ENCODE results near the gene ATP2C1. TPM values are rescaled to one million over a fixed set of nuclear protein-coding genes. Genes with fewer than 3 reads are reported as not detected.

Gene ATP2C1
- total RNA-seq, 1 donor from 2014 or later: 128 TPM

DNA sequence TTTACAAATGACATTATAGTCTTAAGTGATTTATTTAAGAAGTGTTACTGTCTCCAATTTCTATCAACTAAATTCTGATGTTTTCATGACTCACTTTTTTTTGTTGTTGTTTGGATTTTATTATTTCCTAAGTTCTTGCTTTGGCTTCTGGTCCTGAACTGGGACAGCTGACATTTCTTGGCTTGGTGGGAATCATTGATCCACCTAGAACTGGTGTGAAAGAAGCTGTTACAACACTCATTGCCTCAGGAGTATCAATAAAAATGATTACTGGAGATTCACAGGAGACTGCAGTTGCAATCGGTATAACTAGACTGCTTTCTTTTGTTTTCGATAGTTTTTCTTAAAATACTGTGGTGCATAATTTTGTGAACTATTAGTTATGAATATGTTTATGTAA is 85.2 kb downstream of the ATP2C1 start:
- DNase-seq (no peak), ATAC-seq (no peak)
- Histone ChIP-seq H3K4me1 (no peaks in the 10 kb centered on the region), H3K4me3 (no peak overlapping the region), H3K9me3 (no peaks in the 10 kb centered on the region), H3K36me3 (peaks cover 58% of the 10 kb centered on the region), H3K27me3 (ENCODE audit: low read depth) (no peaks in the 10 kb centered on the region), H3K27ac (no peak overlapping the region)
- intact Hi-C loops (cut with DNase I): no loop called here
- TF ChIP-seq CTCF (IDR thresholded peaks at IDR 0.05): no peak

DNA sequence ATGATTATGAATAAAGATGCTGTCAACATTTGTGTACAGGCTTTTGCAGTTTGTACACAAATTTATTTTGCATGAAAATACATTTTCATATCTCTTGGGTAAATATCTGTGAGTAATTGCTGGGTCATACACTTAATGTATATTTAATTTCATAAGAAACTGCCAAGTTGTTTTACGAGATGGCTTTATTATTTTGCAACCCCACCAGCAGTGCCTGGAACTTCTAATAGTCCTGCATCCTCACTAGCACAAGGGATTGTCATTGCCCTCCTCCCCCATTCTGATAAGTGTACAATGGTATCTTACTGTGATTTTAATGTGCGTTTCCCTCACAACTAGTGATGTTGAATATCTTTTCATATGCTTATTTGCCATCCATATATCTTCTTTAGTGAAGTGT is 87.6 kb downstream of the ATP2C1 start:
- no peak for TF ChIP-seq CTCF (IDR thresholded peaks at IDR 0.05)
- Histone ChIP-seq H3K9me3 (no peaks in the 10 kb centered on the region), H3K27me3 (ENCODE audit: low read depth) (no peaks in the 10 kb centered on the region), H3K4me1 (no peaks in the 10 kb centered on the region), H3K36me3 (peaks cover 36% of the 10 kb centered on the region), H3K27ac (no peak overlapping the region), H3K4me3 (no peak overlapping the region)
- DNase-seq (no peak), ATAC-seq (no peak)
- intact Hi-C loops (cut with DNase I): no loop called here

DNA sequence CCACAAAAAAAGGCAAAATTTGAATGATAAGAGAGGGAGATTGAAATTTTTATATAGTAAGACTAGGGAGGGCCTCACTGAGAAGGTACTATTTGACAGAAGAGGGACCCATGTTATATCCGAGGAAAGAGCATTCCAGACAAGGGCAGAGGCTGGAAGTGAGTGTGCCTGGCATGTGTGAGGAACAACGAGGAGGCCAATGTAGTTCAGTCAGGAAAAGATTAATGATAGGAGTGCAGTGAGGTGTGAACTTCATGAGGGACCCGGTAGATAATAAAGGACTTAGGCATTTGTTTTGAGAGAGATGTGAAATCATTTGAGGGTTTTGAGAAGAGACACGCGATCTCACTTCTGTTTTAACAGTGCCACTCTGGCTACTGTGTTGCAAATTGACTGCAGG is 96.4 kb downstream of the ATP2C1 start:
- ATAC-seq: no peak
- Histone ChIP-seq H3K4me1 (no peaks in the 10 kb centered on the region), H3K4me3 (no peak overlapping the region), H3K9me3 (no peaks in the 10 kb centered on the region), H3K36me3 (peaks cover 24% of the 10 kb centered on the region), H3K27ac (no peak overlapping the region), H3K27me3 (ENCODE audit: low read depth) (no peaks in the 10 kb centered on the region)
- no peak for DNase-seq
- intact Hi-C loops (cut with DNase I): no loop called here
- TF ChIP-seq CTCF (IDR thresholded peaks at IDR 0.05): no peak

GRCh38 chr3:130991126-130991525 is 97.2 kb downstream of the ATP2C1 start:
- Histone ChIP-seq H3K4me3 (no peak overlapping the region), H3K9me3 (no peaks in the 10 kb centered on the region), H3K36me3 (peaks cover 33% of the 10 kb centered on the region), H3K4me1 (no peaks in the 10 kb centered on the region), H3K27me3 (ENCODE audit: low read depth) (no peaks in the 10 kb centered on the region), H3K27ac (no peak overlapping the region)
- ATAC-seq (no peak), DNase-seq (no peak)
- no peak for TF ChIP-seq CTCF (IDR thresholded peaks at IDR 0.05)
- intact Hi-C loops (cut with DNase I): no loop called here

DNA sequence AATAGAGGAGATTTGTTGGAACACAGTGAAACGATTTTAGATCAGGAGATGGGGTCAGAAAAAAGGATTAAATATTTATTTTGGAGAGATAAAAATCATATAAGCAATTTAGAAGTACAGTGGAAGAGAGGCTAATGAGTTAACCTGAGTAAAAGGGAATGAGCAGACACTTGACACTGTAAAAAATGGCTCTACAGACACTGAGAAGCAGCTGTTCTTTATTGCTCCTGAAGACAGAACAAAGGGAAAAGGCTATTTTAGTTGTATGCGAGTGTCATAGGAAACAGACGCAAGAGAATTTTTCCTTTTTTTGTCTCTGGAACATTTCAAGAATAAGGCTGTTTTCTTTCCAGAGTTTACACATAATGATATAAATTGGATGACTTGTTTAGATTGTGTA is 98.5 kb downstream of the ATP2C1 start:
- intact Hi-C loops (cut with DNase I): no loop called here
- no peak for ATAC-seq
- Histone ChIP-seq H3K4me1 (no peaks in the 10 kb centered on the region), H3K4me3 (no peak overlapping the region), H3K36me3 (peaks cover 40% of the 10 kb centered on the region), H3K9me3 (no peaks in the 10 kb centered on the region), H3K27ac (no peak overlapping the region), H3K27me3 (ENCODE audit: low read depth) (no peaks in the 10 kb centered on the region)
- no peak for DNase-seq
- TF ChIP-seq CTCF (IDR thresholded peaks at IDR 0.05): no peak

- no peaks in the 10 kb centered on the region for H3K4me1 ChIP-seq
- no peak for TF ChIP-seq CTCF (IDR thresholded peaks at IDR 0.05)
- no peaks in the 10 kb centered on the region for H3K27me3 ChIP-seq (ENCODE audit: low read depth)
- H3K9me3 ChIP-seq: no peaks in the 10 kb centered on the region
- intact Hi-C loops (cut with DNase I): no loop called here
- H3K36me3 ChIP-seq: peaks cover 67% of the 10 kb centered on the region
- H3K27ac ChIP-seq: no peak overlapping the region
- no peak overlapping the region for H3K4me3 ChIP-seq
- DNase-seq: no peak
- no peak for ATAC-seq
Observed at GRCh38 chr3:130997289-130997688, 103.4 kb downstream of the ATP2C1 start.
